Measurements from ENCODE around the gene THOC5.

Gene THOC5

GRCh38 chr22:29470159-29470855 lies 83.2 kb downstream of the THOC5 start:
- DNase-seq, result peak; percentile 28 to 62

GRCh38 chr22:29469755-29470154 lies 83.8 kb downstream of the THOC5 start:
- DNase-seq, result no peak

GRCh38 chr22:29464581-29464980 lies 89.0 kb downstream of the THOC5 start:
- no peak for DNase-seq

- no peak for DNase-seq
These were observed 89.9 kb downstream of the THOC5 start for GRCh38 chr22:29463629-29464028.

- no peak for DNase-seq
These were observed 92.3 kb downstream of the THOC5 start for GRCh38 chr22:29461263-29461662.

- DNase-seq, result no peak
These were observed 93.8 kb downstream of the THOC5 start for GRCh38 chr22:29459773-29460172.

- no peak for DNase-seq
These were observed 95.0 kb downstream of the THOC5 start for GRCh38 chr22:29458551-29458950.

GRCh38 chr22:29457730-29458129 lies 95.8 kb downstream of the THOC5 start:
- no peak for DNase-seq

GRCh38 chr22:29456211-29456671 lies 97.3 kb downstream of the THOC5 start:
- DNase-seq, result no peak
